NCI-H2227 treated with DMSO at 0.1 percent for 48 hours (cell line): Measurements from ENCODE around the gene ZXDA.

ENCODE experiments used
- DNase-seq: peaks from one replicate; lab custom pipeline; 2025; lab: John Stamatoyannopoulos, UW

Gene ZXDA

DNA sequence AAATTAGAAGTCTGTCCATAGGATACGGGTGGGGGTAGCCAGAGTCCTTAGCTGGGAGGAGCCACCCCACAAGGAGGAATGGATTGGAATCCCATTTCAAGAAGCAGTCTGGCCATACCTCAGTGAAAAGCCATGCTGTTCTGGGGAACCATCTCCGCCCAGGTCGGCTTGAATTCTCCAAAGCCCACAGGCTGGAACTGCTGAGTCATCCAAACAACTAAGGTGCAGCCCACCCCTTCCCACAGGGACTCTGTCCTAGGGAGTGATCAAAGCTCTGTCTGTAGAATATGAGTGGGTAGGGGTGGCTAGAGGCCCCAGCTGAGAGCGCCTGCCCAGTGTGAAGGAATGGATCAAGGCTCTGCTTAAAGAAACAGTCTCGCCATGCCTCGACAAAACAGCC is 38.8 kb downstream of the ZXDA start:
- DNase-seq: no peak
